GM06990 (cell line): Measurements from ENCODE around the gene TWIST2.

Experiments
- DNase-seq: peaks from one replicate; pipeline ENCODE4 v3.0.0-alpha.2; 2011; ENCODE audit not compliant: insufficient read length; ENCODE audit errors: extremely low read depth
- H3K27me3 ChIP-seq: replicated peaks from 2 replicates; pipeline ENCODE4 v1.6.0; 2011; ENCODE audit warnings: low read length; ENCODE audit not compliant: control insufficient read depth, insufficient read depth
- H3K36me3 ChIP-seq: 2 replicates; pipeline ENCODE4 v1.5.1; 2011; ENCODE audit warnings: low read length; ENCODE audit not compliant: control insufficient read depth, insufficient read depth
- H3K4me3 ChIP-seq: replicated peaks from 2 replicates; pipeline ENCODE4 v1.5.1; 2011; ENCODE audit warnings: low read depth, mild to moderate bottlenecking, control low read depth, low read length
- CTCF ChIP-seq: IDR thresholded peaks from 2 replicates; pipeline ENCODE4 v1.5.1; 2011; ENCODE audit warnings: low read length, control low read depth, mild to moderate bottlenecking, inconsistent platforms; ENCODE audit not compliant: insufficient read depth, poor library complexity, severe bottlenecking

The TWIST2 gene

DNA sequence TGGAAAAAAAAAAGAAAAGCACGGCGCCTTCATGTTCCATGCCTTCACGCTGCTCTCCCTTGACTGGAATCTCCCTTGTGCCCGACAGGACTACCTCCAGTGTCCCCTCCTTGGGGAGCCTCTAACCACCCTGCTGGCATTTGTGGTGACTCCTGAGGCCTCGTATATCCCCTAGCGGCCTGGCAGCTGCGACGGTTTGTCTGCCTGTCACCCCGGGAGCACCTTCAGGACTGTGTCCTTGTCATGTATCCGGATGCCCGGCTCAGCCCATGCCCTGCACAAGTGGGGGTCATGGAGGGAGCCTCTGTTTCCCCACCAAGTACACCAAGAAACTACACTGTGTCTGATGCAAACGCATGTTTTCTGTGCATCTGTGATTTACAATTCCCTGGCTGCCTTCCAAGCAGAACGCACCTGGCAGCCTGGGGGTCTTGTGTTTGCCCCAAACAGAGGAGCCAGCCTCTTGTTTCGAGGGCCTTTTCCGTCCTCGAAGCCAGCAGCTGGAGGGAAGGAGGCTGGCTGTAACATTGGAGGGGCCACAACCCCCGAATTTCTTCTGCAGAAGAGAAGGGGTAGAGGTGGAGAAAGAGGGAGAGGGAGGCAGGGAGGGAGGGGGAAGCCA is 18.9 kb downstream of the TWIST2 start:
- Histone ChIP-seq H3K4me3 (no peak overlapping the region), H3K27me3 (no peaks in the 10 kb centered on the region), H3K36me3 (no peaks in the 10 kb centered on the region)
- no peak for TF ChIP-seq CTCF
- DNase-seq, result no peak

DNA sequence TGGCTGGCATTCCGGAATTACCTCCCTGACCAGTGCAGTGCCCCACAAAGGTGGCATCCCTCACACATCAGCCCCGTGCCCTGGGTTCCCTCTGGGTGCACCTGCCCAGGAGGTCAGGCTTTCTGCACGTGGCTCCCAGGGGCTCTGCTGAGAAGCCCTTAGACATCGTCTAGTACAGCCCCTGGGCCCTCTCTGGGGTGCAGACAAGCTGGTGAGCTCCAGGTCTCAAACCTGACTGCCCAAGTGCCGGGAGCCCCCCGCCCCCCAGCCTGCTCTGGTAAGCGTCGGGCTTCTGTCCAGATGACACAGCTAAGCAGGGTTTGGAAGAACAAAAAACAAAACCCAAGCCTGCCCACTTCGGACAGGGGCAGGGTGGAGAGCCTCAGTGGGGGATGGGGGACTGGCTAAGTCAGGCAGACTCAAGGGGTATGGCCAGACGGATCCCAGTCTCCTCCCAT is 20.2 kb downstream of the TWIST2 start:
- no peak for DNase-seq
- Histone ChIP-seq H3K36me3 (no peaks in the 10 kb centered on the region), H3K4me3 (no peak overlapping the region), H3K27me3 (no peaks in the 10 kb centered on the region)
- TF ChIP-seq CTCF, result no peak

DNA sequence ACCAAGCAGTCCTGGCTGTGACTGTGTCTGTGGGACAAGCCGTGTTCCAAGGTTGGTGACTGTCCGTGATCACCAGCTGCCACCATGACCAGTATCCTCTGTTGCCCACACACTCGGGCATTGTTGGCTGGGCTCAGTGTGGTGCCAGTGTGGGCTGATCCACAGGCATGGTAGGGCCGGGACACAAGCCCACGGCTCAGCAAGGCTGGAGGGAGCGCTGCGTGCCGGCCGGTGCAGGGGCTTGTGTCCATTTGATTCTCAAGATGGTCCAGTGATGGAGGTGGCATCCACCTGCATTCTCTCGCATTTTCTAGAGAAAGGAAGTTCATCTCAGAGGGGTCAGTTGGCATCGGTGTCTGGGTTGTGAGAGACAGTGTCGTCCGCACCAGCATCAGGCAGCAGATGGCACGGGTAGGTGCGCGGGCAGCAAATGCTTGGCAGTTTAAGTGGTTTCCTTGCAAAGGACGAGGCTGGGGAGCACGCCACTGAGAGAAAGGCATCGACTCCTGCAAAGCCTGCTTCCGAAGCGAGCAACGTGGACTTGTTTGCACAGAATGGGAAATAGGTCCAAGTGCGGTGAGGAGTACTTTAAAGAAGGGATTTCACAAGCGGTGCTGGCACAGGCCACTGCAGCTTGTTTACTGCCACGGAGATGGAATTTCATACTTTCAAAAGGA is 20.9 kb downstream of the TWIST2 start:
- DNase-seq, result no peak
- no peaks in the 10 kb centered on the region for H3K36me3 ChIP-seq
- TF ChIP-seq CTCF, result no peak
- no peak overlapping the region for H3K4me3 ChIP-seq
- no peaks in the 10 kb centered on the region for H3K27me3 ChIP-seq

GRCh38 chr2:238869293-238870124 is 21.6 kb downstream of the TWIST2 start:
- Histone ChIP-seq H3K4me3 (no peak overlapping the region), H3K27me3 (no peaks in the 10 kb centered on the region), H3K36me3 (no peaks in the 10 kb centered on the region)
- no peak for TF ChIP-seq CTCF
- DNase-seq, result no peak

DNA sequence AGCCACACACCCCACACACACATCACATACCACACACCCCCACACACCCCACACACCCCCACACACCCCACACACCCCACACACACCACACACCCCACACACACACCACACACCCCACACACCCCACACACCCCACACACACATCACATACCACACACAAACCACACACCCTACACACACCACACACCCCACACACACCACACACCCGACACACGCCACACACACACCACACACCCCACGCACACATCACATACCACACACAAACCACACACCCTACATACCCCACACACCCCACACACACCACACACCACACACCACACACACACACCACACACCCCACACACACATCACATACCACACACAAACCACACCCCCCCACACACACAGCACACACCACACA is 22.4 kb downstream of the TWIST2 start:
- Histone ChIP-seq H3K36me3 (no peaks in the 10 kb centered on the region), H3K27me3 (no peaks in the 10 kb centered on the region), H3K4me3 (no peak overlapping the region)
- no peak for DNase-seq
- no peak for TF ChIP-seq CTCF
